HCT116 (cell line): ENCODE data around the gene RND1. TPM values are rescaled to one million over a fixed set of nuclear protein-coding genes. Genes with fewer than 3 reads are reported as not detected.

Experiments
- ATAC-seq: fragments of 200-7000 bp; cut with Tn5 transposase; 2 replicates; pipeline ENCODE4 v1.9.1; 2020; ENCODE audit warnings: mild to moderate bottlenecking, moderate library complexity
- BruUV-seq: library from RNA; stranded (reverse); fragments of 400-500 nt; replicated peaks from 2 replicates; lab custom pipeline; 2021; lab: Mats Ljungman, UMichigan
- CTCF ChIA-PET: fragments of 300-600 bp; sonication (Branson Sonifier 250); formaldehyde crosslinking; loops from one replicate; lab custom pipeline; 2021; ENCODE audit warnings: antibody characterized with exemption; lab: Charles Lee
- POLR2A ChIA-PET: fragments of 300-600, 350-600 bp; sonication (Branson Sonifier 250); formaldehyde crosslinking; loops from one replicate; lab custom pipeline; 2021; ENCODE audit warnings: antibody characterized with exemption; lab: Charles Lee
- RAD21 ChIA-PET, 2 experiments: fragments of 300-600 bp; sonication (Branson Sonifier 250); formaldehyde crosslinking; loops; one replicate each; lab custom pipeline; 2023; ENCODE audit warnings: low total read pairs in 2 of 2; ENCODE audit not compliant: uncharacterized antibody in 2 of 2, unreplicated experiment in 2 of 2, low non-redundant PET in 1 of 2; lab: Charles Lee
- DNase-seq: peaks from one replicate; pipeline ENCODE4 v3.0.0-alpha.2; 2010; ENCODE audit warnings: low read depth, low spot score
- H2AFZ ChIP-seq: fragments of 200-600 bp; shearing (Covaris generic), sonication (generic); 2 replicates; pipeline ENCODE4 v1.6.1; 2017; ENCODE audit warnings: low read depth, mixed run types, mixed read lengths, antibody characterized with exemption, low read length; ENCODE audit not compliant: poor library complexity, severe bottlenecking
- H3K27ac ChIP-seq: 2 replicates; pipeline ENCODE4 v1.5.1; 2012; ENCODE audit warnings: low read depth, low read length
- H3K27me3 ChIP-seq: fragments of 200-600 bp; sonication (generic); 2 replicates; pipeline ENCODE4 v1.6.1; 2016; ENCODE audit warnings: mixed run types, low read length, mixed read lengths; ENCODE audit not compliant: insufficient read depth
- H3K36me3 ChIP-seq, 2 experiments: fragments of 200-500 bp in 1 of 2; fragments of 200-600 bp in 1 of 2; sonication (Bioruptor generic) in 1 of 2; sonication (generic) in 1 of 2; 2 replicates each; pipeline versions ENCODE4 v1.5.1 to v1.6.1; 2014 to 2016; ENCODE audit warnings: low read length in 2 of 2, inconsistent platforms in 1 of 2, mixed read lengths in 1 of 2, mixed run types in 1 of 2; ENCODE audit not compliant: insufficient read depth in 2 of 2, control insufficient read depth in 1 of 2
- H3K4me1 ChIP-seq, 2 experiments: fragments of 200-600 bp in 1 of 2; sonication (generic) in 1 of 2; 2 replicates each; pipeline versions ENCODE4 v1.5.1 to v1.6.1; 2012 to 2017; ENCODE audit warnings: low read length in 2 of 2, inconsistent platforms in 1 of 2, mild to moderate bottlenecking in 1 of 2, mixed read lengths in 1 of 2, mixed run types in 1 of 2, moderate library complexity in 1 of 2; ENCODE audit not compliant: insufficient read depth in 2 of 2, control insufficient read depth in 1 of 2
- H3K4me2 ChIP-seq: fragments of 200-600 bp; sonication (generic); 2 replicates; pipeline ENCODE4 v1.6.1; 2017; ENCODE audit warnings: mixed run types, low read length, mixed read lengths
- H3K4me3 ChIP-seq, 2 experiments: fragments of 200-600 bp in 1 of 2; sonication (generic) in 1 of 2; replicated peaks in 1 of 2; 2 replicates each; pipeline ENCODE4 v1.5.1; 2011 to 2016; ENCODE audit warnings: low read length in 2 of 2, control low read depth in 1 of 2, low read depth in 1 of 2, mild to moderate bottlenecking in 1 of 2, mixed read lengths in 1 of 2, mixed run types in 1 of 2
- H3K79me2 ChIP-seq: fragments of 200-600 bp; sonication (generic); 2 replicates; pipeline ENCODE4 v1.6.1; 2017; ENCODE audit warnings: mild to moderate bottlenecking, mixed run types, low read length, moderate library complexity, mixed read lengths; ENCODE audit not compliant: insufficient read depth
- H3K9ac ChIP-seq: fragments of 200-600 bp; sonication (generic); 2 replicates; pipeline ENCODE4 v1.6.1; 2016; ENCODE audit warnings: low read length, mixed read lengths
- H3K9me2 ChIP-seq: fragments of 200-600 bp; sonication (generic), shearing (Covaris generic); 2 replicates; pipeline ENCODE4 v1.6.1; 2017; ENCODE audit warnings: mixed run types, mild to moderate bottlenecking, moderate library complexity; ENCODE audit not compliant: insufficient read depth
- H3K9me3 ChIP-seq, 2 experiments: fragments of 200-500 bp in 1 of 2; fragments of 200-600 bp in 1 of 2; sonication (Bioruptor generic) in 1 of 2; sonication (generic) in 1 of 2; 2 replicates each; pipeline ENCODE4 v1.6.1; 2014 to 2017; ENCODE audit warnings: low read length in 2 of 2, mixed read lengths in 2 of 2, inconsistent platforms in 1 of 2, low read depth in 1 of 2, mild to moderate bottlenecking in 1 of 2, mixed run types in 1 of 2, moderate library complexity in 1 of 2; ENCODE audit not compliant: control insufficient read depth in 1 of 2, insufficient read depth in 1 of 2
- H4K20me1 ChIP-seq: fragments of 200-600 bp; sonication (generic), shearing (Covaris generic); 2 replicates; pipeline ENCODE4 v1.6.1; 2017; ENCODE audit warnings: mixed run types, mild to moderate bottlenecking, moderate library complexity; ENCODE audit not compliant: insufficient read depth
- CBX3 ChIP-seq: IDR thresholded peaks from 2 replicates; pipeline ENCODE4 v1.6.1; 2012; ENCODE audit warnings: low read depth
- ELF1 ChIP-seq: IDR thresholded peaks from 2 replicates; pipeline ENCODE4 v1.6.1; 2012; ENCODE audit warnings: low read depth, borderline replicate concordance
- EZH2phosphoT487 ChIP-seq: fragments of 200-600 bp; IDR thresholded peaks from 2 replicates; pipeline ENCODE4 v1.6.1; 2018; ENCODE audit warnings: antibody characterized with exemption, borderline replicate concordance
- JUND ChIP-seq: IDR thresholded peaks from 2 replicates; pipeline ENCODE4 v1.6.1; 2012
- RAD21 ChIP-seq: IDR thresholded peaks from 2 replicates; pipeline ENCODE4 v1.6.1; 2012; ENCODE audit warnings: low read depth, mild to moderate bottlenecking
- YY1 ChIP-seq: IDR thresholded peaks from 2 replicates; pipeline ENCODE4 v1.6.1; 2011; ENCODE audit warnings: low read length, low read depth, moderate library complexity, mild to moderate bottlenecking; ENCODE audit not compliant: insufficient replicate concordance; ENCODE audit errors: extremely low read depth
- ZFX ChIP-seq: fragments of 450-650 bp; IDR thresholded peaks from 2 replicates; pipeline ENCODE4 v1.6.1; 2017
- intact Hi-C: fragments of 100-400 bp; cut with micrococcal nuclease; formaldehyde crosslinking; loops from 2 replicates; pipeline ENCODE4 v1.10.0; 2022
- total RNA-seq: library from RNA; stranded (reverse); gene quantifications from one replicate; pipeline ENCODE4 v1.2.1, GENCODE V29; 2021; ENCODE audit not compliant: unreplicated experiment
- TF ChIP-seq, protein P1 (sequence below): IDR thresholded peaks from 2 replicates; pipeline ENCODE4 v1.6.1; 2012
- TF ChIP-seq, protein P2 (sequence below), 3 experiments: fragments of 200-600 bp in 1 of 3; sonication (generic) in 1 of 3; IDR thresholded peaks in 2 of 3; conservative IDR thresholded peaks in 1 of 3; 2 replicates each; pipeline ENCODE4 v1.5.1; 2012 to 2017; ENCODE audit warnings: low read depth in 2 of 3, low read length in 2 of 3, antibody characterized with exemption in 1 of 3, borderline replicate concordance in 1 of 3, control low read depth in 1 of 3, mild to moderate bottlenecking in 1 of 3, mixed read lengths in 1 of 3, mixed run types in 1 of 3, moderate library complexity in 1 of 3; ENCODE audit not compliant: insufficient read depth in 1 of 3

RND1 gene
- total RNA-seq, 1 experiment from 2014 or later, result 2.0 TPM

DNA sequence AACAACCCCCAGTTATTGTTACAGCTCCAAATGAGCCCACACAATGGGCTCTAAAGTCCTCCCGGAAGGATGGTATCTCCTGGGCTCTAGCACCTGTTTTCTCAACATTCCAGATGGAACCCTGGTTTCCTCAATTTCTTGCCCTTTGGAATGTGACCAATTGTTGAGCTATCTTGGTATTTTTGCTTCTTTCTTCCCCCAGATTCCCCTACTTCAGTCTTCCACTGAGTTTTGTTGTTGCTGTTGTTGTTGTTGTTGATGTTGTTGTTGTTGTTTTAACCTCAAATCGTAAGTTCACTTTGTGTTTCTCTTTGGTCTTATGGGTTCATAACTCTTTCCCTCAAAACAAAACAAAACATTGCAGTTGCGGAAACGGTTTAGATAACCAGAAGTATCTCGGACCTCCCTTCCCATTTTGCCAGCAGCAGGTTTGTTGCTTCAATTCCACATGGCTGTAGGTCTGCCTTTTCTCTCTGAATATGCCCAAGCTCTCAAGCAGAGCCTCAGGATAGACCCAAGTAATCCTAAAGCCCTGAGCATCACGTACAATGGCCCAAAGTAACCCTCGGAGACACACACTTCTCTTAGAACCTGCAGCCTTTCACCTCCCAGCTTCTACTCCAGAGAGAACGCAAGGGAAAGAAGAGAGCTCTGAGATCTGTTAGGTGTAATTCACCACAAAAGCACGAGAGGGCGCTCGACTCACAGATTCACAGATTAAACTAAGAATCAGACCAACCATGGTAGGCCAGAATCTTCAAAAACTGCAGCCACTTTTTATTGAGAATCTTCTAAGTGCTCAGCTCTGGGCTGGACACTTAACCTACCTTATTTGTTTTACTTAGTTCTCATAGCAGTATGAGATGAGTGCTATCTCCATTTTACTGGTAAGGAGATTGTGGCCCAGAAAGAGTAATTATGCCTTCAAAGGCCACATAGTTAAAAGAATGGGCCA lies 12.7 kb downstream of the RND1 start:
- ATAC-seq, result peak; percentile 45
- peak overlapping the region; percentile 37 for H3K27ac ChIP-seq
- H3K4me3 ChIP-seq, result peak overlapping the region; percentile 96 to 99
- peaks cover 4 to 5% of the 10 kb centered on the region in 2 experiments; a peak in 2 of 4 replicates for H3K36me3 ChIP-seq
- H3K9me3 ChIP-seq, result no peaks in the 10 kb centered on the region
- intact Hi-C loops, result loop anchor here (1.0 kb wide), 4 partner anchors 37 to 142 kb away; no protein-coding TSS in a partner anchor
- no peaks in the 10 kb centered on the region for H3K27me3 ChIP-seq
- RAD21 ChIA-PET, result interaction anchor here (0.6 to 2.5 kb wide), 9 partner anchors 13 to 143 kb away, joined by 3 to 24 read pairs (median 4); partner anchors contain the start of genes RND1 (in 1 of the 2) and WNT1 (in 1 of the 2)
- no peak for TF ChIP-seq CBX3
- TF ChIP-seq, protein P1, sequence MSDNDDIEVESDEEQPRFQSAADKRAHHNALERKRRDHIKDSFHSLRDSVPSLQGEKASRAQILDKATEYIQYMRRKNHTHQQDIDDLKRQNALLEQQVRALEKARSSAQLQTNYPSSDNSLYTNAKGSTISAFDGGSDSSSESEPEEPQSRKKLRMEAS, result peak; percentile 40; the same call in 1 of the 2 replicates
- no peak for TF ChIP-seq JUND
- TF ChIP-seq ZFX, result no peak
- TF ChIP-seq YY1, result peak; percentile 56
- TF ChIP-seq EZH2phosphoT487, result no peak
- TF ChIP-seq RAD21, result peak; percentile 95
- TF ChIP-seq, protein P2, sequence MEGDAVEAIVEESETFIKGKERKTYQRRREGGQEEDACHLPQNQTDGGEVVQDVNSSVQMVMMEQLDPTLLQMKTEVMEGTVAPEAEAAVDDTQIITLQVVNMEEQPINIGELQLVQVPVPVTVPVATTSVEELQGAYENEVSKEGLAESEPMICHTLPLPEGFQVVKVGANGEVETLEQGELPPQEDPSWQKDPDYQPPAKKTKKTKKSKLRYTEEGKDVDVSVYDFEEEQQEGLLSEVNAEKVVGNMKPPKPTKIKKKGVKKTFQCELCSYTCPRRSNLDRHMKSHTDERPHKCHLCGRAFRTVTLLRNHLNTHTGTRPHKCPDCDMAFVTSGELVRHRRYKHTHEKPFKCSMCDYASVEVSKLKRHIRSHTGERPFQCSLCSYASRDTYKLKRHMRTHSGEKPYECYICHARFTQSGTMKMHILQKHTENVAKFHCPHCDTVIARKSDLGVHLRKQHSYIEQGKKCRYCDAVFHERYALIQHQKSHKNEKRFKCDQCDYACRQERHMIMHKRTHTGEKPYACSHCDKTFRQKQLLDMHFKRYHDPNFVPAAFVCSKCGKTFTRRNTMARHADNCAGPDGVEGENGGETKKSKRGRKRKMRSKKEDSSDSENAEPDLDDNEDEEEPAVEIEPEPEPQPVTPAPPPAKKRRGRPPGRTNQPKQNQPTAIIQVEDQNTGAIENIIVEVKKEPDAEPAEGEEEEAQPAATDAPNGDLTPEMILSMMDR (IDR thresholded peaks at IDR 0.05 in 2 of 3, conservative IDR thresholded peaks at IDR 0.05 in 1 of 3; ENCODE audit: borderline replicate concordance in 1 of 3, insufficient read depth in 1 of 3, low read depth in 2 of 3, low read length in 2 of 3), result peak; percentile 75 to 95 (median 87)
- no peak for TF ChIP-seq ELF1
- TF ChIP-seq, all 23 proteins: peak for 4
- TSS peak; percentile 97 for BruUV-seq
- DNase-seq, result peak; percentile 83
- peaks cover 39% of the 10 kb centered on the region for H3K79me2 ChIP-seq
- peak overlapping the region; percentile 87 for H2AFZ ChIP-seq
- no peaks in the 10 kb centered on the region for H4K20me1 ChIP-seq
- H3K9ac ChIP-seq, result peak overlapping the region; percentile 95
- peaks cover 10 to 15% of the 10 kb centered on the region in 2 experiments; a peak in 3 of 4 replicates for H3K4me1 ChIP-seq
- H3K4me2 ChIP-seq, result peak overlapping the region; percentile 95
- H3K9me2 ChIP-seq, result no peaks in the 10 kb centered on the region
- ChIA-PET CTCF (interaction anchor here (0.6 to 5.5 kb wide), 31 partner anchors 8 to 382 kb away, joined by 3 to 80 read pairs (median 4); partner anchors contain the start of genes ARF3, PRKAG1, RND1 and WNT1), POLR2A (interaction anchor here (0.9 to 4.2 kb wide), 6 partner anchors 13 to 278 kb away, joined by 3 to 28 read pairs (median 6); partner anchors contain the start of genes RND1 and TUBA1B)
